Measurements from ENCODE around the gene DRD4.

DRD4 gene

DNA sequence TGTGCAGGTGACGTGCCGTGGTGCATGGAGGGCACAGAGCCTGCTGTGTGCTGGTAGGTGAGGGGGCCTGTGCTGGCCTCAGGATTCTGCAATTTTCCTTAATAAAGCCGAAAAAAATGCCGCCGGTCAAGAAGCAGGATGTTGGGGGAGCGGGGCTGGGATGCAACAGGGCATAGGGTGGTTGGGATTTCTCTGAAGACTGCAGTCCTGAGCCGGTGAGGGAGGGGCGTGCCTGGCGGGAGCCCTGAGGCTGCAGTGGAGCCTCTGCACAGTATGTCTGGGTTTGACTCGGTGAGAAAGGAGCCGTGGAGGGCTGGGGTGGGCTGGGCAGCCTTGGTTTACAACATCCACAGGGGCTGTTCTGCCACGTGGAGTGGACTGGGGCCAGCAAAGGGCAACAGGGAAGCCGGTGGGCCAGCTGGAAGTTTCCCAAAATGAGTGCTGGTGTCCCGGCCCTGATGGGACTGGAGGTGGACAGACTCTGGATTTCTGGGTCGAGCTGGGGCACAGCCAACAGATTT is 13.7 kb upstream of the DRD4 start:
- no peak for DNase-seq

GRCh38 chr11:623999-624704 is 12.9 kb upstream of the DRD4 start:
- no peak for DNase-seq

- no peak for DNase-seq
These were observed 12.1 kb upstream of the DRD4 start, which contains the start of gene CDHR5 for GRCh38 chr11:624705-625635. TSS of gene CDHR5 (minus strand) at chr11:624955. CDS start at chr11:624902, 53 bp downstream.

DNA sequence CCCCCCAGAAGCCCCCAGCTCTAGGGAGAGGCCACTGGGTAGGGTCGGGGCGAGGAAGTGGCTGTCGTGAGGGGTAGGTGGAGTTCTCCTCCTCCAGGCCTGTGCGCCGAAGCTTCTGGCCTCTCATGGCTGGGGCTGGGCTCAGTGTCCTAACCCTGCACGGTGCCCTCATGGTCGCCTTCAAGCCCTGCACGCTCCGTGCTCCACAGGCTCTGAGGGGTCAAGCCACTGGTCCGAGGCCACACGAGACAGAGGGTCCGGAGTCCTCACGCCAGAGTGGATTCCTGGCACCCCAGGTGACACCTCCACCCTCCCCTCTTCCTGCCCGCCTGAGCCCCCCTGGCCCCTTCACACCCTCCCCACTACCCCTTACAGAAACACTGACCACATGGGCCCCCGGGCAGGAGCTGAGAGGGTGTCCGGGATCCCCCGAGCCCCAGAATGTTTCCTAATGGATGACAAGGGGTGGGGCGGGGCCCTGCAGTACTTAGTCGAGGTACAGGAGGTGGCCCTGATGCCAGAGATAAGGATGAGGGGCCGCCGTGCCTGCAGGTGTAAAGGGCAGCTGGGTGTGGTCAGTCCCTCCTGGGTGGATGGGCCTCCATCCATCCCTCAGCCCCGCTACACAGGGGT is 11.3 kb upstream of the DRD4 start:
- DNase-seq = no peak

DNA sequence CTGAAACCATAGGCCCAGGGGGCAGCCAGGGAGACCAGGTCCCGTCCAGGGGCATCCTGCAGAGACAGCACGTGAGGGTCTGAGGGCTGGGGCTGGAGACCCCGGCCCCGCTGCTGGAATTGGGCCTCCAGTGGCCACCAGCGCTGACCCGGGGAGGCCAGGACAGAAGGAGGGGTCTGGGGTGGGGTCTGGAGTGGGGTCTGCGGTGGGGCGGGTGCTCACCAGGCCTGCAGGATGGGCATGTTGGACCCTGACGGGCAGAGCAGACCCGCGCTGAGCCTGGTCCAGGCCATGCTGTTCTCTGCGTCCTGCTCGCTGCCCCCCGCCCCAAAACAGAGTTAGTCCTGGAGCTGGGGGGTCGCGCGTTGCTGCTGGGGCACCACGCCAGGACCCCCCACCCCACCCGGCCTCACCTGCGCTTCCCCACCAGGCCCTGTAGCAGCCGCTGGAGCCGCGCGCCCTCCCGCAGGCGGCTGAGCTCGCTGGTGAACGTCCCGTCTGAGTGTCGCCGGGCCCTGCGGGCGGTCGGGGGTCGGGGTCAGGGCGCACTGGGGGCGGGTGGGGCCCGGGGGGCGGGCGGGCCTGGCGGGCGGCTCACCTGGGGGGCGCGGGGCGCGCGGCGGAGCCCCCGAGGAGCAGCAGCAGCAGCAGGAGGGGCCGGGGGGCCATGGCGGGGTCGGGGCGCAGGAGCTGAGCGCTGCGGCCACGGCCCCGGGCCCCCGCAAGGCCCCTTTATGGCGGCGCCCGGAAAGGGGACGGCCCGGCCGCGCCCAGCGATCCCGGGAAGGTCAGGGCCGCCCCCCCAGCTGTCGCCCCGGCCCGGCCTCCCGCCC is 10.4 kb upstream of the DRD4 start, which contains the start of gene SCT:
TSS of gene SCT (minus strand) at position 707 of the 833 bp plus-strand sequence. CDS start at position 669, 38 bp downstream.
- DNase-seq = no peak

- no peak for DNase-seq
These were observed 9.8 kb upstream of the DRD4 start for GRCh38 chr11:627308-627576.

GRCh38 chr11:628056-628455 is 9.0 kb upstream of the DRD4 start:
- no peak for DNase-seq

- no peak for DNase-seq
These were observed 7.9 kb upstream of the DRD4 start for GRCh38 chr11:629237-629583.

GRCh38 chr11:630871-631270 is 6.2 kb upstream of the DRD4 start:
- peak; percentile 66 for DNase-seq

DNA sequence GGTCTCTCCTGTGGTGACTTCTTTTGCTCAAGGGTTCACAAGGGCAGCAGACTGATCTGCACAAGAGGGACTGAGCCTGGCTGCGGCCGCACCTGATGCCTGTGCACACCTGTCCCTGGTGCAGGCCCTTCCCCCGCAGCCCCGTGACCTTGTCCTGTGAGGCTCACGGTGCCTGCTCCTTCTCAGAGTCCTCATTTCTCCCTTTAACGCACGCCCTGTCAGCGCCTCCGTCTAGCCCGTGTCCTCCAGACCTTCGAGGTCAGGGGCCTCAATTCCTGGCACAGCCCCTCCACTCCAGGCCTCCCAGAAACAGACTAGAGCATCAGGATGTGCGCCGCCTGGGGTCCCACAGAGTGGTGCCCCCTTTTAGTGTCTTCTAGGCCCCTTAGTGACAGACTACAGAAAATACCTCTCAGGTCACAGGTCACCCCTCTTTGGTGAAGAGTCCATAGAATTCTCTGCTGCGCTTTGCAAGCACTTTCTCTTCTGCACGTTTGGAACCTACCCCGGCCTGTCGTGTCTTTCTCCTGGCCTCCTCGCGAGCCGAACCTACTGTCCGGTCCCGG is 1.0 kb upstream of the DRD4 start:
- peak; percentile 38 for DNase-seq

DNA sequence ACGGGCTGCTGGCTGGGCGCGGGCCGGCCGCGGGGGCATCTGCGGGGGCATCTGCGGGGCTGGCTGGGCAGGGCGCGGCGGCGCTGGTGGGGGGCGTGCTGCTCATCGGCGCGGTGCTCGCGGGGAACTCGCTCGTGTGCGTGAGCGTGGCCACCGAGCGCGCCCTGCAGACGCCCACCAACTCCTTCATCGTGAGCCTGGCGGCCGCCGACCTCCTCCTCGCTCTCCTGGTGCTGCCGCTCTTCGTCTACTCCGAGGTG is 194 bp downstream of the DRD4 start:
- peak; percentile 37 for DNase-seq

- no peak for DNase-seq
These were observed 788 bp downstream of the DRD4 start for GRCh38 chr11:637593-638521.

- DNase-seq = no peak
These were observed 1.7 kb downstream of the DRD4 start for GRCh38 chr11:638631-639331.

DNA sequence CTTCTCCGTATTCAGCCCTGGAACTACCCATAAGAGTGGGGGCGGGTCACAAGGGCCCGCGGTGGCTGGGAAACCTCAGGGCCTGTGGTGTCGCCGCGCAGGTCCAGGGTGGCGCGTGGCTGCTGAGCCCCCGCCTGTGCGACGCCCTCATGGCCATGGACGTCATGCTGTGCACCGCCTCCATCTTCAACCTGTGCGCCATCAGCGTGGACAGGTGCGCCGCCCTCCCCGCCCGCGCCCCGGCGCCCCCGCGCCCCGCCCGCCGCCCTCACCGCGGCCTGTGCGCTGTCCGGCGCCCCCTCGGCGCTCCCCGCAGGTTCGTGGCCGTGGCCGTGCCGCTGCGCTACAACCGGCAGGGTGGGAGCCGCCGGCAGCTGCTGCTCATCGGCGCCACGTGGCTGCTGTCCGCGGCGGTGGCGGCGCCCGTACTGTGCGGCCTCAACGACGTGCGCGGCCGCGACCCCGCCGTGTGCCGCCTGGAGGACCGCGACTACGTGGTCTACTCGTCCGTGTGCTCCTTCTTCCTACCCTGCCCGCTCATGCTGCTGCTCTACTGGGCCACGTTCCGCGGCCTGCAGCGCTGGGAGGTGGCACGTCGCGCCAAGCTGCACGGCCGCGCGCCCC is 2.4 kb downstream of the DRD4 start:
- DNase-seq = peak; percentile 40

GRCh38 chr11:640021-640706 is 3.1 kb downstream of the DRD4 start:
- no peak for DNase-seq

GRCh38 chr11:641806-642370 is 4.8 kb downstream of the DRD4 start:
- DNase-seq = no peak

DNA sequence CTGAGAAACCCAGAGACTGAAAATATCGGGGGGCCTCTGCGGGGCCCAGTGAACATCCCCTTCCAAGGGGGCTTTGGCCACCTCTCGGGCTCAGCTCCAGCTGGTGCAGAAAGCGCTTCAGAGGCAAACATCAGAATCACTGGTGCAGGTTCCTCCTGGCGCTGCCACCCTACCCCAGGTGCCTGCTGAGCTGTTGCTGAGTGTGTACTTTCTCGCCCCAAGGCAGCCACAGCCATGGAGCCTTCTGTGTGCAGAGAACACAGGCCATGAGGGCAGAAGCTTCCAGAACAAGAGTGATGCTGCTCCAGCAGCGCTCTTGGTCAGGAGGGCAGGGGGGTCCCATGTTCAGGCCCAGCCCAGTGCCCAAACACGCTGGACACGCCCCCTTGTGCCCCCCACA is 6.3 kb downstream of the DRD4 start:
- DNase-seq = peak; percentile 30

DNA sequence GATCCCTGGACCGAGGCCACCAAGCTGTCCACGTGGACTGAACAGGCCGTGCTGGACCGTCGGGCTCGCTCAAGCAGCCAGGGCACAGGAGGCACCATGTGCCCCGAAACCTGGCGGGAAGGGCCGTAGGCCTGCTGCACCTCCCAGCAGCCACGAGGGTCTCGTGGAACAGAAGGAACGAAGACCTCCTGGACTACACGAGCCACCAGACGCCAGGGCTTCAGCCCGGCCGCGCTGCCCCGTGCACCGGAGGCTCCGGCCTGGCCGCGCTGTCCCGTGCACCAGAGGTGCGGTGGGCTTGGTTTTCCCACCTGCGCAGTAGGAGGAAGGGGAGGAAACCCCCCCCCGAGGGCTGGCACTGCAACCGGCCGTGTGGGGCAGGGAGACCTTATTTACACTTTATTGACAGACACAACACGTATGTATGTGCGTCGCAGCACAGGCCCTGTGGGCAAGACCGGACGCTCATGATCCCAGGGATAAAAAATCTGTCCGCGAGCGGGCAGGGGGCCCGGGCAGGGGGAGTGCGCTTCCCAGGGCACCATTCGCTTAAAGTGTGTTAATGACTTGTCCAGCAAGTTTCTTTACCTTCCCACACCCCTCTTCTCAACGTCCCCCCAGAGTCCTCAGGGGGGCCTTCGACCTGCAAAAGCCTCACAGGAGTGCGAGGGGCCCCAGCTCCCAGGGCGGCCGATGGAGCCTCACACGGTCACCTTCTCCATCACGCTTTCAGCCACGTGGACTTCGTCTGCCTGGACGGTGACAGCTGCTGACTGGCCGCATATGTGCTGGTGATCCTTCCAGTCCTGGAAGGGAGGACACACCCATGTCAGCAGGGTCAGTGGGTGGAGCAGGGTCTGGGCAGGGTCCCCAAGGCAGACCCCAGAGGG is 7.0 kb downstream of the DRD4 start:
- no peak for DNase-seq

All from DMS53 (cell line).